GM23248 (cell line): Measurements from ENCODE around the gene CALML3.

Source experiments
- EZH2 ChIP-seq: fragments of 200-600 bp; sonication (generic); IDR thresholded peaks from 2 replicates; pipeline ENCODE4 v1.6.1; 2018; ENCODE audit warnings: antibody characterized with exemption, mild to moderate bottlenecking; ENCODE audit not compliant: insufficient read depth, poor library complexity, severe bottlenecking
- EZH2phosphoT487 ChIP-seq: fragments of 200-600 bp; sonication (generic); IDR thresholded peaks from 2 replicates; pipeline ENCODE4 v1.6.1; 2018; ENCODE audit warnings: antibody characterized with exemption, moderate library complexity, mild to moderate bottlenecking, low read depth; ENCODE audit not compliant: insufficient read depth

DNA sequence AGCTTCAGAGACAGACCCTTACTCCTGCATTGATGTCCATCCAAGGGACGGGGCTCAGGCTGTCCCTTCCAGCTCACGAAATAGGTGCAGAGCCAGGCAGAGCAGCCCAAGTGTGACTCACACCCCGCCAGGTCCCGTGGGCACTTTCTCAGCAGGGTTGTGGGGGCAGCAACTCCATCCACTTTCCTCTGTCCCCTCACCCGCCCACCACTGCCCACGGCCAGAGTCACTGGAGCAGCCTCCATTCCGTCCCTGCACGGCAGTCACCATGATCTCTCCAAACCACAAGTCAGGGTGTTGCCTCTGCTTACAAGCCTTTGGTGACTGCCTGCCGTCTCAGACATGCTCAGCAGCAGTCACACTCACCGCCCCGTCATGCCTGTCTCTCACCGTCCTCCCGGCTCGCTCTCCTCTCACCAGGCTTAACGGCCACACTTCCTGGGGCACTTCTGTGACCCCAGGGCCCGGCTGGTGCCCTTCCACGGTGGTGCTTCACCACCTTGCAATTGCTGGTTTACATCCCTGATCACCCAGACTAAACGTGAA is 39.3 kb downstream of the CALML3 start:
- no peak for TF ChIP-seq EZH2phosphoT487
- no peak for TF ChIP-seq EZH2
